Fibroblast of villous mesenchyme (primary cell): ENCODE data around the gene CHD1L. TPM values are rescaled to one million over a fixed set of nuclear protein-coding genes. Genes with fewer than 3 reads are reported as not detected.
"Not testable (repeated sequence)": the region's sequence is repeated elsewhere in the genome, so short reads cannot be mapped to it uniquely, and the experiment has no call there.

Experiments used
- DNase-seq: peaks from one replicate; pipeline ENCODE4 v3.0.0-alpha.2; 2010; ENCODE audit warnings: low read depth
- H3K4me3 ChIP-seq: 2 replicates; pipeline ENCODE4 v1.5.1; 2011; ENCODE audit warnings: low read depth, mild to moderate bottlenecking, low read length
- CTCF ChIP-seq: IDR thresholded peaks from 2 replicates; pipeline ENCODE4 v1.5.1; 2012; ENCODE audit warnings: low read depth, mild to moderate bottlenecking, low read length; ENCODE audit not compliant: insufficient read depth
- total RNA-seq: library from RNA; depleted of rRNA; stranded (reverse); fragments of >200 nt; gene quantifications from 2 replicates; pipeline ENCODE4 v1.2.3, GENCODE V29; 2012

CHD1L gene
- total RNA-seq, 1 donor = 37.6 TPM

DNA sequence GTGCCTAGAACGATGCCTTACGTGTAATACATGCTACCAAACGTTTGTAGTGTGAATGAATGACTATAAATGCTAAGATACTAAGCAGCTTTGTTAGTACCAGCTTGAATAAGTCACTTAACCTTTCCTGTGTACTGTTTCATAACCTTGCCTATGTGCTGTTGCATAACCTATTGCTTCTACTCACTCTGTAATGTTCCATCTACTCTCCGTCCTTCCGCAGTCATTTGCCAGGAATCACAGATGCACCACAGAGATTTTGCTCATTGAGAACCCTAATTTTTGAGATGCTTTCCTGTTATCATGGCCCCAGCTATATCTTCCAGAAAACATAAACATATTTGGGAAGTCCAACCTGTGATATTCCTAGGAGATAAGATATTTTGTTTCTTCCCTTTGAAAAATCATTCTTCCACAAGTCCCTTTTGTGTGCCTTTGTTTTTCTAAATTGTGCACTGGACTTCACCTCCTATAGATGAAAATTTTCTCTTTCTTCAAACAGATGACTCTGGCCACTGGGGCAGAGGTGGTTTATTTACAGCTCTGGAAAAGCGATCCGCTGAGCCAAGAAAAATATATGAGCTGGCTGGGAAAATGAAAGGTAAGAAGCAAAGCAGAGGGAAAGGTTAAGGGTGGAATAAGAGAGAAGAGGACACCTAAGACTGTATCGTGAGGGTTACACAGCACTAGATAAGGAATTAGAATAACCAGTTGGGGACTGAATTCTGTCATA lies 44.8 kb downstream of the CHD1L start:
- no peak for DNase-seq
- TF ChIP-seq CTCF = no peak
- no peak overlapping the region for H3K4me3 ChIP-seq

DNA sequence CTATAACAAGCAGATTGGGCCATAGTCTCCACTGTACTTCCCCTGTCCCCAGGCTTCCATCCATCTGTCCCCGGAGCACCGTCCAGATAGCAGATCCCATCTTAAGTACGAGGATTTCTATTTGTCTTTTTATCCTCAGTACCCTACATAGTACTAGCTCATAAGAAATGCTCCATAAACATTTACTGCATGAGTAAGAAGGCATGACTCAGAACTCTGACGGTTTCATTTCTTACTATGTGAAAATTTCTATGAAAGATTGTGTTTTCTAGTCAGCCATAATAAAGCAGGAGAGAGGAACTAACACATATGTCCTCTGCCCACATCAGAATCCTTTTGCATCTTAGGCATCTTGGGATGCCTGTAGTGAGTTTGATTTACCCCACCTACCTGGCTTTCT lies 49.5 kb downstream of the CHD1L start:
- H3K4me3 ChIP-seq = no peak overlapping the region
- TF ChIP-seq CTCF = no peak

DNA sequence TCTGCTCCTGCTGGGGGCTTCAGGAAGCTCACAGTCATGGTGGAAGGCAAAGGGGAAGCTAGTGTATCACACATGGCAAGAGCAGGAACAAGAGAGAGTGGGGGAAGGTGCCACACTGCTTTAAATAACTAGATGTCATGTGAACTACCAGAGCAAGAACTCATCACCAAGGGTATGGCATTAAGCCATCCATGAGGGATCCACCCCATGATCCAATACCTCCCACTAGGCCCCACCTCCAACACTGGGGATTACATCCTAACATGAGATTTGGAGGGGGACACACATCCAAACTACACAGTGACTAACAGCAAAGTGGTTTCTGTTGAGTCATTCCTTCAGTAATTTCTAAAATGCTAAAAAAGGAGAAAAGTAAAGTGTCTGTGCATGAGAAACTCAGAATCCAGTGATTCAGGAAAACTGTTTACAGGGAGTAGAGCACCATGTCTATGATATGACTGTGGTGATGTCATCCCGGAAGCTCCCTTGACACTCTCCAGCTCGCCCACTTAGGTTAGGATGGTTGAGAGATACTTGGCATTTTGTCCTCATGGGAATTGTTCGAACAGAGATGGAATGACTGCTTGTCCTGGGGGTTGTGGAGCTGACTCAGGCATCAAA lies 50.3 kb downstream of the CHD1L start:
- H3K4me3 ChIP-seq = no peak overlapping the region
- TF ChIP-seq CTCF = no peak
- peak; percentile 62 for DNase-seq

More for the DNA sequence above, 49.5 kb downstream of the CHD1L start:
- DNase-seq = peak; percentile 81

GRCh38 chr1:147297438-147297837 lies 55.0 kb downstream of the CHD1L start:
- TF ChIP-seq CTCF = no peak
- H3K4me3 ChIP-seq = no peak overlapping the region
- DNase-seq = no peak

DNA sequence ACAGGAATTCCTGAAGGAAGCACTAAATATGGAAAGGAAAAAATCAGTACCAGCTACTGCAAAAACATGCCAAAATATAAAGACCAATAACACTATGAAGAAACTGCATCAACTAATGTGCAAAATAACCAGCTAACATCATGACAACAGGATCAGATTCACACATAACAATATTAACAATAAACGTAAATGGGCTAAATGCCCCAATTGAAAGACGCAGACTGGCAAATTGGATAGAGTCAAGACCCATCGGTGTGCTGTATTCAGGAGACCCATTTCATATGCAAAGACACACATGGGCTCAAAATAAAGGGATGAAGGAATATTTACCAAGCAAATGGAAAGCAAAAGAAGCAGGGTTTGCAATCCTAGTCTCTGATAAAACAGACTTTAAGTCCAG lies 63.3 kb downstream of the CHD1L start:
- not testable (repeated sequence) for H3K4me3 ChIP-seq, DNase-seq

- TF ChIP-seq CTCF = no peak
- no peak for DNase-seq
- H3K4me3 ChIP-seq = no peak overlapping the region
These were observed 74.5 kb downstream of the CHD1L start for GRCh38 chr1:147316968-147317367.

DNA sequence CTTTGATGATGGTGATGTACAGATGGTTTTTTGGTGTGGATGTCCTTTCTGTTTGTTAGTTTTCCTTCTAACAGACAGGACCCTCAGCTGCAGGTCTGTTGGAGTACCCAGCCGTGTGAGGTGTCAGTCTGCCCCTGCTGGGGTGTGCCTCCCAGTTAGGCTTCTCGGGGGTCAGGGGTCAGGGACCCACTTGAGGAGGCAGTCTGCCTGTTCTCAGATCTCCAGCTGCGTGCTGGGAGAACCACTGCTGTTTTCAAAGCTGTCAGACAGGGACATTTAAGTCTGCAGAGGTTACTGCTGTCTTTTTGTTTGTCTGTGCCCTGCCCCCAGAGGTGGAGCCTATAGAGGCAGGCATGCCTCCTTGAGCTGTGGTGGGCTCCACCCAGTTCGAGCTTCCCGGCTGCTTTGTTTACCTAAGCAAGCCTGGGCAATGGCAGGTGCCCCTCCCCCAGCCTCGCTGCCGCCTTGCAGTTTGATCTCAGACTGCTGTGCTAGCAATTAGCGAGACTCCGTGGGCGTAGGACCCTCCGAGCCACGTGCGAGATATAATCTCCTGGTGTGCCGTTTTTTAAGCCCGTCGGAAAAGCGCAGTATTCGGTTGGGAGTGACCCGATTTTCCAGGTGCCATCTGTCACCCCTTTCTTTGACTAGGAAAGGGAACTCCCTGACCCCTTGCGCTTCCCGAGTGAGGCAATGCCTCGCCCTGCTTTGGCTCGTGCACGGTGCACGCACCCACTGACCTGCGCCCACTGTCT lies 84.6 kb downstream of the CHD1L start:
- H3K4me3 ChIP-seq = peak overlapping the region; percentile 33
- not testable (repeated sequence) for DNase-seq

DNA sequence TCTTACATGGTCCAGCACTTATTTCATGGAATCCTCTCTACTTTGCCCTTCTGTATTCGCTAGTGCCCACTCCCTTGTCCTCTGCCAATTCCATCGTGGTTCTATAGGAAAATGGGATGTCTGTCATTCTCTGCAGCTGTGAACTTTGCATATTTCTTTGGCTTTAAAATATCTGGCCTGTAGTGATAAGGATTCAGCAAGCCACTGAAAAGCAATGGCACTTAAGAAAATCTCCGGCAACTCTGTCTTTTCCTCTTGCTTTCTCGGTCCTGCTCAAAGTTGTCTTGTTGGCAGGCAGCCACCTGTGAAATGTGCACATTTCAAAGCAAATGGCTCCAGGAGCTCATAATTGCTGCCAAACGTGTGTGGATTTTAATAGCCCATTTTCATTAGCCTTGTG lies 91.8 kb downstream of the CHD1L start:
- H3K4me3 ChIP-seq = no peak overlapping the region
- DNase-seq = no peak
- no peak for TF ChIP-seq CTCF
